Choroid plexus epithelial cell (primary cell): ENCODE measurements around the gene SLAMF7.

Source experiments
- DNase-seq: peaks from one replicate; pipeline ENCODE4 v3.0.0-alpha.2; 2010; ENCODE audit warnings: low read depth
- H3K4me3 ChIP-seq: 2 replicates; pipeline ENCODE4 v1.5.1; 2011; ENCODE audit warnings: low read depth, mild to moderate bottlenecking, control low read depth, low read length, moderate library complexity
- TF ChIP-seq, protein P1 (sequence below): conservative IDR thresholded peaks from 2 replicates; pipeline ENCODE4 v1.5.1; 2011; ENCODE audit warnings: low read depth, mild to moderate bottlenecking, control low read depth, inconsistent platforms, low read length, moderate library complexity

Gene SLAMF7

DNA sequence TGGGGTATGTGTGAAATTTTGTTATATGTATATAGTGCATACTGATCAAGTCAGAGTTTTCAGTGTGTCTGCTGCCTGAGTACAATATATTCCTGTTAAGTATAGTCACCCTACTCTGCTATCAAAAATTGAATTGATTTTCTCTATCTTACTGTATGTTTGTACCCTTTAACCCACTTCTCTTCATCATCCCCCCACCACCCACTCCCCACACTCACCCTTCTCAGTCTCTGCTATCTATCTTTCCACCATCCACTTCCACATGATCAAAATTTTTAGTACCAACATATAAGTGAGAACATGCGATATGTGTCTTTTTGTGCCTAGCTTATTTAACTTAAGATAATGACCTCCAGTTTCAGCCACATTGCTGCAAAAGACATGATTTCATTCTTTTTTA is 61.1 kb downstream of the SLAMF7 start:
- DNase-seq, result no peak
- H3K4me3 ChIP-seq, result no peak overlapping the region
- TF ChIP-seq, protein P1, sequence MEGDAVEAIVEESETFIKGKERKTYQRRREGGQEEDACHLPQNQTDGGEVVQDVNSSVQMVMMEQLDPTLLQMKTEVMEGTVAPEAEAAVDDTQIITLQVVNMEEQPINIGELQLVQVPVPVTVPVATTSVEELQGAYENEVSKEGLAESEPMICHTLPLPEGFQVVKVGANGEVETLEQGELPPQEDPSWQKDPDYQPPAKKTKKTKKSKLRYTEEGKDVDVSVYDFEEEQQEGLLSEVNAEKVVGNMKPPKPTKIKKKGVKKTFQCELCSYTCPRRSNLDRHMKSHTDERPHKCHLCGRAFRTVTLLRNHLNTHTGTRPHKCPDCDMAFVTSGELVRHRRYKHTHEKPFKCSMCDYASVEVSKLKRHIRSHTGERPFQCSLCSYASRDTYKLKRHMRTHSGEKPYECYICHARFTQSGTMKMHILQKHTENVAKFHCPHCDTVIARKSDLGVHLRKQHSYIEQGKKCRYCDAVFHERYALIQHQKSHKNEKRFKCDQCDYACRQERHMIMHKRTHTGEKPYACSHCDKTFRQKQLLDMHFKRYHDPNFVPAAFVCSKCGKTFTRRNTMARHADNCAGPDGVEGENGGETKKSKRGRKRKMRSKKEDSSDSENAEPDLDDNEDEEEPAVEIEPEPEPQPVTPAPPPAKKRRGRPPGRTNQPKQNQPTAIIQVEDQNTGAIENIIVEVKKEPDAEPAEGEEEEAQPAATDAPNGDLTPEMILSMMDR, result no peak

DNA sequence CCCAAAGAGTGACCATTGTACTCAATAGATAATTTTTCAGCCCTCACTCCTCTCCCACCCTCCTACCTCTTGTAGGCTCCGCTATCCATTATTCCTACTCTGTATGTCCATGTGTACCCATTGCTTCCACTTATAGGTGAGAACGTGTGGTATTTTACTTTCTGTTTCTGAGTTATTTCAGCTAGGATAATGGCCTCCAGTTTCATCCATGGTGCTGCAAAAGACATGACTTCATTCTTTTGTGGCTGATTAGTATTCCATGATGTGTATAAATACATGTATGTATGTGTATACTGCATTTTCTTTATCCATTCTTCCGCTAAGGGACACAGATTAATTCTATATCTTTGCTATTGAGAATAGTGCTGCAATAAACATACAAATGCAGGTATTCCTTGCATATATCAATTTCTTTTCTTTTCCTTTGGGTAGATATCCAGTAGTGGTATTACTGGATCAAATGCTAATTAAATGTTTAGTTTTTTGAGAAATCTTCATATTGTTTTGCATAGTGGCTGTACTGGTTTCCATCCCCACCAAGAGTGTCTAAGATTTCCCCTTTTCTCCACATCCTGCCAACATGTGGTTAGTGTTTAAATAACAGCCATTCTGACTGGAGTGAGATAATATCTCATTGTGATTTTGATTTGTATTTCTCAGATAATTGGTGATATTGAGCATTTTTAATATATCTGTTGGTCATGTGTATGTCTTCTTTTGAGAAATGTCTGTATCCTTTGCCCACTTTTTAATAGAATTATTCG is 61.8 kb downstream of the SLAMF7 start:
- H3K4me3 ChIP-seq, result no peak overlapping the region
- DNase-seq, result no peak
- TF ChIP-seq, protein P1, result no peak

DNA sequence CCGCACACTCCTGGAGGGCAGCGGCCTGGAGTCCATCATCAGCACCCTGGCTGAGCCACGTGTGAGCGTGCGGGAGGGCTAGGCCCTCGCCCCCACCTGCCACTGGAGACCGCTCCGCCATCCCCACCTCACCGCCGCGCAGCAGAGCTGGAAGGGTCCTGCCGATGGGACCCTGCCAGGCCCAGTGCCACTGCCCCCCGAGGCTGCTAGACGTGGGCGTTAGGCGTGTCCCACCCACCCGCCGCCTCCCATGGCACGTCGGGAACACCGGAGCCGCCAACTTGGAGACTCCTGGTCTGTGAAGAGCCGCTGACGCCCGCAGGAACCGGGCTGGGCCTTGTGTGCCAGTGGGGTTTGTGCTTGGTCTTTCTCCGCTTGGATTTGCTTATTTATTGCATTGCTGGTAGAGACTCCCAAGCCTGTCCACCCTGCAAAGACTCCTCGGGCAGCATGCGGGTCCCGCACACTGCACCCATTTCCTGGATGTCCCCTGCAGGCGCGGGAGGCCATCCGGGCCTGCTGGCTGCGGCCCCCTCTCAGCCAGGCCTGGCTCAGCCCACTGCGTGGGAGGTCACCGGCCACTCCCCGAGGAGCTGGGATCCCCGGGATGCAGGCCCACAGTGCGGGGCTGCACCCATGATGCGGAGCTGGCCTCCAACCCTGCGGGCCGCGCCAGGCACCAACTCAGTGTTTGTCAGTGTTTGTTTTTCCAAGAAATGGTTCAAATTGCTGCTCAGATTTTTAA is 63.0 kb downstream of the SLAMF7 start:
- no peak overlapping the region for H3K4me3 ChIP-seq
- DNase-seq, result no peak
- TF ChIP-seq, protein P1, result no peak
